Measurements from ENCODE around the gene GNG7.
"Not testable (repeated sequence)": the region's sequence is repeated elsewhere in the genome, so short reads cannot be mapped to it uniquely, and the experiment has no call there.

Gene GNG7

GRCh38 chr19:2714102-2714501, 11.6 kb upstream of the GNG7 start:
- in situ Hi-C loops (cut with HindIII; ENCODE audit: low sequenced_read_pairs): not testable (repeated sequence)

GRCh38 chr19:2713170-2713569, 10.7 kb upstream of the GNG7 start:
- in situ Hi-C loops (cut with HindIII; ENCODE audit: low sequenced_read_pairs): not testable (repeated sequence)

GRCh38 chr19:2711875-2712205, 9.3 kb upstream of the GNG7 start:
- in situ Hi-C loops (cut with HindIII; ENCODE audit: low sequenced_read_pairs): no loop called here

GRCh38 chr19:2711172-2711874, 8.8 kb upstream of the GNG7 start:
- in situ Hi-C loops (cut with HindIII; ENCODE audit: low sequenced_read_pairs): no loop called here

- in situ Hi-C loops (cut with HindIII; ENCODE audit: low sequenced_read_pairs): no loop called here
Measured at GRCh38 chr19:2706251-2706650, 3.8 kb upstream of the GNG7 start.

- in situ Hi-C loops (cut with HindIII; ENCODE audit: low sequenced_read_pairs): no loop called here
Measured at GRCh38 chr19:2703691-2704216, 1.3 kb upstream of the GNG7 start.

GRCh38 chr19:2703077-2703437, 563 bp upstream of the GNG7 start:
- in situ Hi-C loops (cut with HindIII; ENCODE audit: low sequenced_read_pairs): no loop called here

- in situ Hi-C loops (cut with HindIII; ENCODE audit: low sequenced_read_pairs): no loop called here
Measured at GRCh38 chr19:2701361-2702169, 929 bp downstream of the GNG7 start.

- in situ Hi-C loops (cut with HindIII; ENCODE audit: low sequenced_read_pairs): no loop called here
Measured at GRCh38 chr19:2700660-2701360, 1.7 kb downstream of the GNG7 start.

- in situ Hi-C loops (cut with HindIII; ENCODE audit: low sequenced_read_pairs): no loop called here
Measured at GRCh38 chr19:2699413-2700140, 2.9 kb downstream of the GNG7 start.

GRCh38 chr19:2694196-2694595, 8.3 kb downstream of the GNG7 start:
- in situ Hi-C loops (cut with HindIII; ENCODE audit: low sequenced_read_pairs): no loop called here

GRCh38 chr19:2693492-2694160, 8.9 kb downstream of the GNG7 start:
- in situ Hi-C loops (cut with HindIII; ENCODE audit: low sequenced_read_pairs): no loop called here

- in situ Hi-C loops (cut with HindIII; ENCODE audit: low sequenced_read_pairs): no loop called here
Measured at GRCh38 chr19:2691951-2692350, 10.5 kb downstream of the GNG7 start.

- in situ Hi-C loops (cut with HindIII; ENCODE audit: low sequenced_read_pairs): no loop called here
Measured at GRCh38 chr19:2690856-2691255, 11.6 kb downstream of the GNG7 start.

GRCh38 chr19:2686360-2686759, 16.1 kb downstream of the GNG7 start:
- in situ Hi-C loops (cut with HindIII; ENCODE audit: low sequenced_read_pairs): no loop called here

GRCh38 chr19:2685204-2685704, 17.2 kb downstream of the GNG7 start:
- in situ Hi-C loops (cut with HindIII; ENCODE audit: low sequenced_read_pairs): no loop called here

GRCh38 chr19:2683430-2684003, 19.0 kb downstream of the GNG7 start:
- in situ Hi-C loops (cut with HindIII; ENCODE audit: low sequenced_read_pairs): no loop called here

- in situ Hi-C loops (cut with HindIII; ENCODE audit: low sequenced_read_pairs): no loop called here
Measured at GRCh38 chr19:2680808-2681207, 21.7 kb downstream of the GNG7 start.

- in situ Hi-C loops (cut with HindIII; ENCODE audit: low sequenced_read_pairs): no loop called here
Measured at GRCh38 chr19:2679439-2679838, 23.1 kb downstream of the GNG7 start.

- in situ Hi-C loops (cut with HindIII; ENCODE audit: low sequenced_read_pairs): not testable (repeated sequence)
Measured at GRCh38 chr19:2678948-2679347, 23.5 kb downstream of the GNG7 start.
